ENCODE results near the gene GFOD1. TPM values are rescaled to one million over a fixed set of nuclear protein-coding genes. Genes with fewer than 3 reads are reported as not detected.

Gene GFOD1
- total RNA-seq, 1 experiment from 2014 or later: 8.8 TPM

- POLR2A ChIA-PET (ENCODE audit: low non-redundant PET): no interaction called here
Measured at GRCh38 chr6:13375360-13375878, 112.0 kb downstream of the GFOD1 start.

GRCh38 chr6:13373919-13374318 is 113.5 kb downstream of the GFOD1 start:
- ChIA-PET CTCF (no interaction called here), POLR2A (ENCODE audit: low non-redundant PET) (no interaction called here)
- DNase-seq (ENCODE audit: low spot score): no peak
- BruUV-seq (replicated peaks): no TSS peak
- intact Hi-C loops (cut with micrococcal nuclease; ENCODE audit: unreplicated experiment): no loop called here
- Histone ChIP-seq H3K4me3 (ENCODE audit: low read depth, low read length, poor library complexity, severe bottlenecking) (no peak overlapping the region), H3K9me3 (ENCODE audit: low read depth, low read length, poor library complexity, severe bottlenecking) (no peaks in the 10 kb centered on the region), H3K27ac (ENCODE audit: low read depth, low read length, poor library complexity, severe bottlenecking) (no peak overlapping the region), H3K4me1 (ENCODE audit: insufficient read depth, low read length, poor library complexity, severe bottlenecking) (peaks cover 16% of the 10 kb centered on the region), H3K27me3 (replicated peaks; ENCODE audit: insufficient read depth, low read depth, low read length, poor library complexity) (no peaks in the 10 kb centered on the region), H3K36me3 (ENCODE audit: insufficient read depth, low read length, poor library complexity, severe bottlenecking) (no peaks in the 10 kb centered on the region)
- TF ChIP-seq EZH2 (IDR thresholded peaks at IDR 0.05; ENCODE audit: borderline replicate concordance, low read depth, low read length, poor library complexity, severe bottlenecking) (no peak), CTCF (conservative IDR thresholded peaks at IDR 0.05; ENCODE audit: low read depth, low read length) (no peak)

More at GRCh38 chr6:13375360-13375878, 112.0 kb downstream of the GFOD1 start:
- intact Hi-C loops (cut with micrococcal nuclease; ENCODE audit: unreplicated experiment): no loop called here
- no peaks in the 10 kb centered on the region for H3K9me3 ChIP-seq (ENCODE audit: low read depth, low read length, poor library complexity, severe bottlenecking)
- no TSS peak for BruUV-seq (replicated peaks)
- H3K27me3 ChIP-seq (replicated peaks; ENCODE audit: insufficient read depth, low read depth, low read length, poor library complexity): no peaks in the 10 kb centered on the region
- no peaks in the 10 kb centered on the region for H3K36me3 ChIP-seq (ENCODE audit: insufficient read depth, low read length, poor library complexity, severe bottlenecking)
- CTCF ChIA-PET: interaction anchor here (0.5 kb wide), 1 partner anchor 12 kb away, joined by 7 read pairs; no protein-coding TSS in a partner anchor
- no peak overlapping the region for H3K4me3 ChIP-seq (ENCODE audit: low read depth, low read length, poor library complexity, severe bottlenecking)
- peaks cover 15% of the 10 kb centered on the region for H3K4me1 ChIP-seq (ENCODE audit: insufficient read depth, low read length, poor library complexity, severe bottlenecking)
- no peak overlapping the region for H3K27ac ChIP-seq (ENCODE audit: low read depth, low read length, poor library complexity, severe bottlenecking)
- DNase-seq (ENCODE audit: low spot score): no peak
- TF ChIP-seq EZH2 (IDR thresholded peaks at IDR 0.05; ENCODE audit: borderline replicate concordance, low read depth, low read length, poor library complexity, severe bottlenecking) (no peak), CTCF (conservative IDR thresholded peaks at IDR 0.05; ENCODE audit: low read depth, low read length) (no peak)

GRCh38 chr6:13373488-13373886 is 113.9 kb downstream of the GFOD1 start:
- TF ChIP-seq CTCF (conservative IDR thresholded peaks at IDR 0.05; ENCODE audit: low read depth, low read length) (no peak), EZH2 (IDR thresholded peaks at IDR 0.05; ENCODE audit: borderline replicate concordance, low read depth, low read length, poor library complexity, severe bottlenecking) (no peak)
- Histone ChIP-seq H3K9me3 (ENCODE audit: low read depth, low read length, poor library complexity, severe bottlenecking) (no peaks in the 10 kb centered on the region), H3K27me3 (replicated peaks; ENCODE audit: insufficient read depth, low read depth, low read length, poor library complexity) (no peaks in the 10 kb centered on the region), H3K27ac (ENCODE audit: low read depth, low read length, poor library complexity, severe bottlenecking) (no peak overlapping the region), H3K36me3 (ENCODE audit: insufficient read depth, low read length, poor library complexity, severe bottlenecking) (no peaks in the 10 kb centered on the region), H3K4me3 (ENCODE audit: low read depth, low read length, poor library complexity, severe bottlenecking) (no peak overlapping the region), H3K4me1 (ENCODE audit: insufficient read depth, low read length, poor library complexity, severe bottlenecking) (peaks cover 19% of the 10 kb centered on the region)
- no peak for DNase-seq (ENCODE audit: low spot score)
- no TSS peak for BruUV-seq (replicated peaks)
- POLR2A ChIA-PET (ENCODE audit: low non-redundant PET): interaction anchor here (0.6 kb wide), 1 partner anchor 1975 kb away, joined by 3 read pairs; no protein-coding TSS in a partner anchor
- intact Hi-C loops (cut with micrococcal nuclease; ENCODE audit: unreplicated experiment): no loop called here
- CTCF ChIA-PET: no interaction called here
